ENCODE measurements around the gene FXYD4. TPM values are rescaled to one million over a fixed set of nuclear protein-coding genes. Genes with fewer than 3 reads are reported as not detected.

Gene FXYD4
- total RNA-seq, 3 donors from 2014 or later = not detected

DNA sequence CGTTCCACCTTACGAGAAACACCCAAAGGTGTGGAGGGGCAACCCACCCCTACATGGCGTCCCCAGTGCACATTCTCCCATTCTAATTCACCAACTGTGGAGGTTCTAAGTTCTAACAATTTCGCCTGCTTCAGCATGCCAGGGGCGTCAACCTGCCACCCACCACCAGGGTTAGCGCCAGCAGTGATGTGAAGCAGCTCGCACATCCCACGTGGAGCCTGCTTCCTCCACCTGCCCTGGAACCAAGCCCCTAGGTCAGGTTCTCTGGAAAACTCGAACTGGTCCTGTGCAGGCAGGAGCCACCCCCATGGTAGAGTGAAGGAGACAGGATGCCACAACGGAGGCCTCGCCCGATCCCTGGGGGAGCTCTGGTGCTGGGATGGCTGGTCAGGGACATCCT lies 33.3 kb upstream of the FXYD4 start:
- Mint-ChIP-seq H3K9me3 (no peaks in the 10 kb centered on the region), H3K36me3 (ENCODE audit: insufficient read depth) (no peaks in the 10 kb centered on the region), H3K4me3 (no peak overlapping the region), H3K4me1 (ENCODE audit: low read depth) (peaks cover 5% of the 10 kb centered on the region), H3K27me3 (ENCODE audit: low read depth) (no peaks in the 10 kb centered on the region)
- ATAC-seq = no peak
- no peak for DNase-seq

DNA sequence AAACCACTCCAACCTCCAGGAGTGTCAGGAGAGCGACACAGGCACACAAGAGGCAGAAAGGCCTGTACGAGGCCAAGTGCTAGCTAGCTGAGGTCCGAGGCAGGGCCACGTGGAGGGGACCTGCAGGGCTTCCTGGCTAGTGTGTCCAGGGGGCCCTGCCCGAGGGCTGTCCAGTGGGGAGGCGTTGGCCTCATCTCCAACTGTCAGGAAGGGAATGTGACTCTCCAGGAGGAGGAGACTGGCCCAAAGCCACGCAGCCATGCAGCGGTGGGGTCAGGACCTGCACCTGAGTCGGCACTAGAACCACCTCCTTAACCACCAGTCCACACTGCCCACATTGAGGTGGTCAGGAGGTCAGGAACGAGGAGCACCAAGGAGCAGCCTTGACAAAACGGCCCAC lies 32.3 kb upstream of the FXYD4 start:
- DNase-seq (no peak), ATAC-seq (no peak)
- Mint-ChIP-seq H3K36me3 (ENCODE audit: insufficient read depth) (no peaks in the 10 kb centered on the region), H3K4me3 (no peak overlapping the region), H3K9me3 (no peaks in the 10 kb centered on the region), H3K27me3 (ENCODE audit: low read depth) (no peaks in the 10 kb centered on the region), H3K4me1 (ENCODE audit: low read depth) (peaks cover under 1% of the 10 kb centered on the region)

DNA sequence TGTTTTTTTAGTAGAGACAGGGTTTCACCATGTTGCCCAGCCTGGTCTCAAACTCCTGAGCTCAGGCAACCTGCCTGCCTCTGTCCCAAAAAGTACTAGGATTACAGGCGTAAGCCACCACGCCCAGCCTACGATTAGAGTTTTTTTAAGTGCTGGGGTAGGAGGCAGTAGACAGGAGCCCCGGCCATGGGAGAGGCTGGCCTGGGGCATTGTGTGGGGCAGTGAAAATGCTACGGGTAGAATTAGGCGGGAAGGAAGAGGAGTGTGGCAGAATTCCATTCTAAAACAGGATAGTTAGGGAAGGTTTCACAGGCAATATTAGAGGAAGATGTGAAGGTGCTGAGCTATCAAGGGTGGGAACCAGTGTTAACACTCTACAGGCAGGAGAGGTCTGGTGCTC lies 31.3 kb upstream of the FXYD4 start:
- Mint-ChIP-seq H3K4me3 (no peak overlapping the region), H3K9me3 (no peaks in the 10 kb centered on the region), H3K4me1 (ENCODE audit: low read depth) (peaks cover 2% of the 10 kb centered on the region), H3K36me3 (ENCODE audit: insufficient read depth) (no peaks in the 10 kb centered on the region), H3K27me3 (ENCODE audit: low read depth) (no peaks in the 10 kb centered on the region)
- no peak for ATAC-seq
- DNase-seq = no peak

DNA sequence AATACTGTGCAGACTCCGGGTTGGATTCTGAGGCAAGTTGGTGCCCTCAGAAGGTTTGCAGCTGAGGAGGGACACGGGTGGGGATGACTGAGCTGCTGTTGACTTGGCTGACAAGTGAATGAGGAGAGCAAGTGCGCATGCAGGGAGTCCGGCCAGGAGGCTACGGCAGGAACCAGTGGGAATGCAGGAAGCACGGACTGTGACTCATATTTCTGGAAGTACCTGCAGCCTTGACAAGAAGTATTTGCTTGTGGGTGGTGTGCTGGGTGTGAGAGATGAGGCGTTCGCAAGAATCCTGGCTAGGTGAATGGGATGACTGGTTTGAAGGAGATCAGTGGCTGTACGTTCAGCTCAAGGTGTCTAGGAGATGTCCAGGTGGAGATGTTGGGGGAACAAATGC lies 30.8 kb upstream of the FXYD4 start:
- Mint-ChIP-seq H3K9me3 (no peaks in the 10 kb centered on the region), H3K4me3 (no peak overlapping the region), H3K36me3 (ENCODE audit: insufficient read depth) (no peaks in the 10 kb centered on the region), H3K27me3 (ENCODE audit: low read depth) (no peaks in the 10 kb centered on the region), H3K4me1 (ENCODE audit: low read depth) (peaks cover 2% of the 10 kb centered on the region)
- no peak for ATAC-seq
- DNase-seq = no peak

DNA sequence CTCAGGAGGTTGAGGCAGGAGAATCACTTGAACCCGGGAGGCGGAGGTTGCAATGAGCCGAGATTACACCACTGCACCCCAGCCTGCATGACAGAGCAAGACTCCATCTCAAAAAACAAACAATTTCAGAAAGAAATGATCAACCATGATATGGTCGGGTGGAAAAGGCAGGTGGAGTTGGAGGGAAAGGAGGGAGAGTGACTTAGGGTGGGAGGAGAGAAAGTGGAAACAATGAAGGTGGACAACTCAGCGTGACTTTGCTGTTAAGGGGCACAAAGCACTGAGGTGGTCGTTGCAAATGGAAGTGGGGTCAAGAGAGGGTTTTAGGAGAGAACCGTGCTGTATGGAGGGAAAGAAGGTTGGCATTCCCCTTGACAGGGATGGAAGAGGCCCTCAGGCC lies 30.0 kb upstream of the FXYD4 start:
- H3K36me3 Mint-ChIP-seq (ENCODE audit: insufficient read depth) = no peaks in the 10 kb centered on the region
- H3K9me3 Mint-ChIP-seq = no peaks in the 10 kb centered on the region
- peaks cover 2% of the 10 kb centered on the region for H3K4me1 Mint-ChIP-seq (ENCODE audit: low read depth)
- no peaks in the 10 kb centered on the region for H3K27me3 Mint-ChIP-seq (ENCODE audit: low read depth)
- no peak overlapping the region for H3K4me3 Mint-ChIP-seq
- ATAC-seq = no peak
- DNase-seq = no peak

DNA sequence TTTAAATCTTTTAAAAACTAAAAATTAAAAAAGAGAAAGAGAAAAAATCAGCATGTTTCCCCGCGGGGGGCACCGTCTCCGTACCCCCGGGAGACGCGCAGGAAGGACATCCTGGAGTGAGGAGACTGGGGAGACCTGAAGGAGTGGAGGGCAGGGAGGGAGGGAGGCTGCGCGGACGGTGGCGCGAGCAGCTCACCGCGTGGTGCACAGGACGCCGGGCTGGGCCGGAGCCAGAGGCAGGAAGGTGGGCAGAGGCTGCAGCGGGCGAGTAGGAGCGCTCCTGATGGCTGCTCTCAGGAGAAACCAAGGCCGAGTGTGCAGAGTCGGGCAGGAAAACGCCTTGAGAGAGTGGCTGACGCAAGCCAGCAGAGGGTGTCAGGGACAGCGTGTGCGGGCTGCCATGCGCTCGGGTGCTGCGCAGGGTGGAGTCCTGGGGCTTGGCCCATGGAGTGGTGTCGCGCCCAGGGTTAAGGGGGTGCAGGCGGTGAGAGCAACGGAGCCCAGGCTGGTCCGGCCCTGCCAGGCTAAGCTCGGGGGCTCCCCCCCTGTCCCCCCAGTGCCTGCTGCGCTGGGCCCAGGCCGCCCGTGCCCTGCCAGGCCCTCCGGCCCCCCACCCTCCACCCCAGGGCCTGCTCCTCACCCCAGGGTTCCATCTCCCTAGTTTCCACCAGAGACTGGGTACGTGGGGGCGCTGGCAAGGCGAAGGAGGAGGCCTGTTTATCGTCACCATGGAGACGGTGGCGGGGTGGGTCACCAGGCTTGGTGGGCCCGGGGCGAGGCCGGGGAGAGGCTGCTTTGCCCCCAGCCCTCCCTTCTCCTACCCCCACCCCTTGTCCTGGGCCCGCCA lies 28.9 kb upstream of the FXYD4 start:
- peaks cover 2% of the 10 kb centered on the region for H3K4me1 Mint-ChIP-seq (ENCODE audit: low read depth)
- no peaks in the 10 kb centered on the region for H3K27me3 Mint-ChIP-seq (ENCODE audit: low read depth)
- no peaks in the 10 kb centered on the region for H3K36me3 Mint-ChIP-seq (ENCODE audit: insufficient read depth)
- H3K4me3 Mint-ChIP-seq = no peak overlapping the region
- DNase-seq = no peak
- no peak for ATAC-seq
- no peaks in the 10 kb centered on the region for H3K9me3 Mint-ChIP-seq

DNA sequence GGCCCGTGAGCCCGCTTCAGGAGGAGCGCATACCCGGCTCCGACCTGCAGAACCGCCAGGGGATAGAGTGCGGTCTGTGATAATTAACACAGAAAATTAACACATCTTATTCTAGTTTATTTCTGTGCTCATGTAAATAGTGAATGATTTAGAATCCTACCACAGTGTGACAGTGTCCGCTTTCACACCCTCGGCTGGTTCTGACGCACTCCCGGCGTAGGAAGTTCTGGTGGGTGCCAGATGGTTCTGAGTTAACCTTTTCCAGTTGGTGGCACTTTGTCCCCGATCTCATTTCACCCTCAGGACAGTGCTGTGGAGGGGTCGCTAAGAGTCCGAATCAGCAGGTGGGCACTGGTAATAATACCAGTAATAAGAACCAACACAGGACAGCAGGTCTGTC lies 28.3 kb upstream of the FXYD4 start:
- no peaks in the 10 kb centered on the region for H3K36me3 Mint-ChIP-seq (ENCODE audit: insufficient read depth)
- no peak overlapping the region for H3K4me3 Mint-ChIP-seq
- no peaks in the 10 kb centered on the region for H3K27me3 Mint-ChIP-seq (ENCODE audit: low read depth)
- H3K4me1 Mint-ChIP-seq (ENCODE audit: low read depth) = peaks cover 6% of the 10 kb centered on the region
- DNase-seq (no peak), ATAC-seq (no peak)
- no peaks in the 10 kb centered on the region for H3K9me3 Mint-ChIP-seq

DNA sequence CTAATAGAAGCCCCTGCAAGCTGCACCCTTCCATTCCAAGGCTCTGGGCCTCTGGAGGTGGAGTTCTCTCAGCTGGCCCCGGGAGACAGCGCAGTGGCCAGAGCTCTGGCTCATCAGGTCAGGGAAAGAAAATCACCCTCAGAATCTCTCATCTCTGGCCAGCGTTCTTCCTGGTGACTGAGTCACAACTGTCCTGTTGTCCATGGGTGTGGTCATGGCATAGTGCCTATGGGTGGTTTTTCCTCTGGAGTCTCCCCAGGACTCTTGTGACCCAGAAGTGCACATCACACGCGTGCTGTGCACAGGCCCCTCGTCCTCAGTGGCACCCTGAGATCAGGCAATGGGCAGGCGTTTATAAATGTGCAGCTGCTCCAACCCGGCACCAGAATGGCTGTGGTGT lies 27.4 kb upstream of the FXYD4 start:
- Mint-ChIP-seq H3K4me1 (ENCODE audit: low read depth) (peaks cover 12% of the 10 kb centered on the region), H3K9me3 (no peaks in the 10 kb centered on the region), H3K4me3 (no peak overlapping the region)

DNA sequence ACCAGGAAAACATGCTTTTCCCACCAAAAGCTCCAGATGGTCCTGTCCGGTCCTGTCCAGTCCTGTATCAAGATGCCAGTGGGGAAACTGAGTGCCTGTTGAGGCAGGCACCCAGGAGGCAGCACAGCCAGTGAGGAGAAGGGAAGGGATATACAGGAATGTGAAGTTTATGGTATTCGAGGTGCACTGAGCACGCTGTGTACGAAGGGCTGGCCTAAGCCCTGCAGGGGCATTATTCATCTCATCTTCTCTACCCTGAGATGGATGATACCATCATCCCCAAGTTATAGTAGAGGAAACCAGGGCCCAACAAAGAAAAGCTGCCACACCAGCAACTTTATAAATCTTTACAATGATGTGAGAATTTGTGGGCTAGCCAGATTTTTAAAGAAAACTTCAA lies 23.4 kb upstream of the FXYD4 start:
- H3K27me3 Mint-ChIP-seq (ENCODE audit: low read depth) = peaks cover 10% of the 10 kb centered on the region
- H3K4me3 Mint-ChIP-seq = no peak overlapping the region
- no peaks in the 10 kb centered on the region for H3K9me3 Mint-ChIP-seq
- no peaks in the 10 kb centered on the region for H3K36me3 Mint-ChIP-seq (ENCODE audit: insufficient read depth)
- peaks cover 12% of the 10 kb centered on the region for H3K4me1 Mint-ChIP-seq (ENCODE audit: low read depth)
- ATAC-seq = no peak
- DNase-seq = no peak

More for the DNA sequence above, 27.4 kb upstream of the FXYD4 start:
- ATAC-seq (no peak), DNase-seq (no peak)
- Mint-ChIP-seq H3K27me3 (ENCODE audit: low read depth) (peaks cover 3% of the 10 kb centered on the region), H3K36me3 (ENCODE audit: insufficient read depth) (no peaks in the 10 kb centered on the region)

DNA sequence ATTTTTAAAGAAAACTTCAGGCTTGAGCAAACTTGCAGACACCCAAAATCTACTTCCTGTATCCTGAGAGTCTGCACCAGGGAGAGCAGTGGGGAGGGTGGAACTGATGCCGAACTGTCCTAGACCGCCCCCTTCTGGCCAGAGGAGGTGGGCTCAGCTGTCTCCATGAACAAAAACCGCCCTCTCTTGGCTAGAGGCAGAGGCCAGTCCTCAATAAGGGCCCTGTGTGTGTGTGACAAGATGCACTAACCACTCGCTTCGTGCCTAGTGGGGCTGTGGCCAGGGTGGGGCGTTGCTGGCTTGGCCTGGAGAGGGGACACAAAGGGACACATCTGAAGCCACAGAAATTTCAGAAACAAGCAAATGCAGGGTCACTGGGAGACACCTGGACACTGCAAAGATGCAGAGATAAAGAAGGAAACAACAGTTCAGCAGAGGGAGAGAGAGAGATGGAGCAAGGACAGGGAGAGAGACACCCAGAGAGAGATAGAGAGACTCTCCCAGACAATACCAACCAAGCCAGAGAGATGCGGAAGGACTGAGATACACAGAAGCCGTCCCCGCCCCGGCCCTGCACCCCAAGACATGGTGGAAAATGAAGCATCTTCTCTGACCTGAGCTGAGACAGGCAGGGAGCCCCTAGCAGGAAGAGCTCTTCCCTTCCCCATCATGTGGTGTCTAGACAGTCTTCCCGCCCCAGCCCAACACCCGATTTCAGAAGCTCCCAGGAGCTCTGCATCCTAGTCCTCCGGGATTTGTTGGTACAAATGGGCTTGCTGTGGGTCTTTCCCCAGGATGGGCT lies 22.7 kb upstream of the FXYD4 start:
- Mint-ChIP-seq H3K27me3 (ENCODE audit: low read depth) (peaks cover 10% of the 10 kb centered on the region), H3K4me1 (ENCODE audit: low read depth) (peaks cover 12% of the 10 kb centered on the region), H3K4me3 (no peak overlapping the region), H3K36me3 (ENCODE audit: insufficient read depth) (no peaks in the 10 kb centered on the region), H3K9me3 (no peaks in the 10 kb centered on the region)
- ATAC-seq (peak; percentile 100), DNase-seq (peak; percentile 85)

DNA sequence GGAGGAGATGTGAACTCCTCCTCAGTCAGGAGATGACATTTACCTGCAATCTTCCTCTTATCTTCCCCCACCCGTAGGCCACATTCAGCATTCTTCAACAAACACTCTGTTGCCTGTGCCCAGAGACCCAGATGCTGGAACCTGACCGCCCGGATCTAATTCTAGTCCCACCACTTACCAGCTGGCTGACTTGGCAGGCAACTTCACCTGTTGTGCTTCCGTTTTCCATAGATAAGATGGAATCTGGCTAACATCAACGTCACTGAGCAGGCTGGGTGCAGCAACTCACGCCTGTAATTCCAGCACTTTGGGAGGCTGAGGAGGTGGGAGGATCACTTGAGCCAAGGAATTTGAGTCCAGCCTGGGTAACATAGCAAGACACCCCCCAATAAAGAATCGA lies 21.3 kb upstream of the FXYD4 start:
- H3K4me3 Mint-ChIP-seq = no peak overlapping the region
- ATAC-seq (no peak), DNase-seq (no peak)
- H3K4me1 Mint-ChIP-seq (ENCODE audit: low read depth) = peaks cover 10% of the 10 kb centered on the region
- H3K9me3 Mint-ChIP-seq = no peaks in the 10 kb centered on the region
- no peaks in the 10 kb centered on the region for H3K36me3 Mint-ChIP-seq (ENCODE audit: insufficient read depth)
- H3K27me3 Mint-ChIP-seq (ENCODE audit: low read depth) = peaks cover 10% of the 10 kb centered on the region

DNA sequence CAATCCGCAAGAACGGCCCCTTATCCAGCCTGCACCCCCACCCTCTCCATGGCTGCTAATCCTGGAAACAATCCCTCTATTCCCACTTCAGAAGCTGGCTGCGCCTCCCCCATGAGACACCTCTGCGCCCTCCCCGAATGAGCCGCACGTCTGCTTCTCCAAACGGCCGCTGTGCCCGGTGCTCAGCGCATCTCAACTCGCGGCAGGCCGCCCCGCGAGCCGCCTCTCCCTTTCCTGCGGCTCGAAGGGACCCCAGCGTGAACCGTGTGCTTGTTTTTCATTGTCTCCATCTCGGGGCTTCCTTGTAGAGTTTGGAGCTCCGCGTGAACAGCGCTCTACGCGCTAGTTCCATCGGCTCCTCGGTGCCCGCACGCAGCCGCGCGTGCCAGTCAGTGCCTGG lies 20.8 kb upstream of the FXYD4 start:
- no peak for ATAC-seq
- Mint-ChIP-seq H3K4me1 (ENCODE audit: low read depth) (peaks cover 11% of the 10 kb centered on the region), H3K36me3 (ENCODE audit: insufficient read depth) (no peaks in the 10 kb centered on the region), H3K9me3 (no peaks in the 10 kb centered on the region), H3K4me3 (no peak overlapping the region), H3K27me3 (ENCODE audit: low read depth) (peaks cover 10% of the 10 kb centered on the region)
- no peak for DNase-seq

DNA sequence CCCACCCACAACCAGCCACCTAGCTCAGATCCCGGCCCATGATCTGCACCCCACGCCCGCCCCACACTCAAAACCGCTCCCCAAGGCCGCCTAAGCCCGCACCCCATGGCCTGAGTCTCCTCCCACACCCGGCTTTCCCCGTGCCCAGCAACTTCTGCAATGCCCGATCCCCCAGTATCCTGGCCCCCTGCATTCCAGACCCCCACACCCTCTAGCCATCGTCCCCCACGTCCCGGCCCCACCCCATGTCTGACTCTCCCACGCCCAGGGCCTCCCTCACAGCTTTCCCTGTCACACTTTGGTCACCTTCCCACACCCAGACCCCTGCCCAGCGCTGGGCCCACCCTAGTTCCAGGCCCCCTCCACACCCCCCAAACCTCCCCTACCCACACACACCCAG lies 20.1 kb upstream of the FXYD4 start:
- H3K4me3 Mint-ChIP-seq = no peak overlapping the region
- H3K36me3 Mint-ChIP-seq (ENCODE audit: insufficient read depth) = no peaks in the 10 kb centered on the region
- no peaks in the 10 kb centered on the region for H3K9me3 Mint-ChIP-seq
- no peak for DNase-seq
- peaks cover 10% of the 10 kb centered on the region for H3K27me3 Mint-ChIP-seq (ENCODE audit: low read depth)
- ATAC-seq = no peak
- H3K4me1 Mint-ChIP-seq (ENCODE audit: low read depth) = peaks cover 17% of the 10 kb centered on the region

DNA sequence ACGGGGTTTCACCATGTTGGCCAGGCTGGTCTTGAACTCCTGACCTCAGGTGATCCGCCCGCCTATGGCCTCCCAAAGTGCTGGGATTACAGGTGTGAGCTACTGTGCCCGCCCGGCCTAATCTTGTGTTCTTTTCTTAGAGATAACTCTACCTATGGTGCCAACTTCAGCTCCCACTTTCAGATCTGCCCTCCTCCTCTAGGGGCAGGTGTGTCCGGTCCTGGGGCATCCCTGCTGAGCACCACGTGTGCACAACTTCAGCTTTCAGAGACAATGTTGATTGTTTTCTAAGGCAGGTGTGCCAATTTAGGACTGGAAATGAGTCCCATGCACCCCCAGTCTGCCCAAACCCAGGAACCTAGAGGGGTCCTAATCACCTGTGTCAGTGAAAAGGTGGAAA lies 18.5 kb upstream of the FXYD4 start:
- ATAC-seq = no peak
- Mint-ChIP-seq H3K27me3 (ENCODE audit: low read depth) (peaks cover 10% of the 10 kb centered on the region), H3K9me3 (no peaks in the 10 kb centered on the region), H3K36me3 (ENCODE audit: insufficient read depth) (no peaks in the 10 kb centered on the region), H3K4me3 (no peak overlapping the region), H3K4me1 (ENCODE audit: low read depth) (peaks cover 18% of the 10 kb centered on the region)
- DNase-seq = no peak

Data from activated T-cell treated with anti-CD3 and anti-CD28 coated beads, Interleukin-2, amount 50 U/mL, for 4 hours (primary cell).